Fibroblast of skin of abdomen (primary cell): Measurements from ENCODE around the gene SH2D2A.
A peak's percentile ranks its signal among the peaks of the same experiment; 100 is the strongest.

ENCODE experiments used
- DNase-seq: peaks from one replicate; pipeline ENCODE4 v3.0.0-alpha.2; 2013

SH2D2A gene

GRCh38 chr1:156823210-156823790, 6.7 kb upstream of the SH2D2A start:
- no peak for DNase-seq

- no peak for DNase-seq
These were observed 6.0 kb upstream of the SH2D2A start for GRCh38 chr1:156822680-156823079.

- DNase-seq: peak; percentile 70
These were observed 5.2 kb upstream of the SH2D2A start for GRCh38 chr1:156821801-156822200.

GRCh38 chr1:156815961-156816422, 656 bp downstream of the SH2D2A start:
- no peak for DNase-seq

- peak; percentile 47 for DNase-seq
These were observed 1.3 kb downstream of the SH2D2A start for GRCh38 chr1:156815307-156815826.

GRCh38 chr1:156814571-156815260, 1.9 kb downstream of the SH2D2A start:
- no peak for DNase-seq

- peak; percentile 47 for DNase-seq
These were observed 2.7 kb downstream of the SH2D2A start for GRCh38 chr1:156813750-156814570.

- DNase-seq: no peak
These were observed 3.4 kb downstream of the SH2D2A start for GRCh38 chr1:156813298-156813697.

- DNase-seq: no peak
These were observed 4.2 kb downstream of the SH2D2A start for GRCh38 chr1:156812293-156812990.

GRCh38 chr1:156811168-156811567, 5.5 kb downstream of the SH2D2A start:
- DNase-seq: no peak

GRCh38 chr1:156809711-156810366, 6.8 kb downstream of the SH2D2A start:
- no peak for DNase-seq

- no peak for DNase-seq
These were observed 7.4 kb downstream of the SH2D2A start for GRCh38 chr1:156809281-156809680.

GRCh38 chr1:156808186-156809030, 8.2 kb downstream of the SH2D2A start:
- no peak for DNase-seq

- DNase-seq: no peak
These were observed 9.0 kb downstream of the SH2D2A start for GRCh38 chr1:156807627-156808026.

GRCh38 chr1:156806512-156807440, 9.9 kb downstream of the SH2D2A start:
- no peak for DNase-seq

GRCh38 chr1:156805766-156806511, 10.7 kb downstream of the SH2D2A start:
- peak; percentile 93 for DNase-seq

GRCh38 chr1:156804572-156805243, 11.9 kb downstream of the SH2D2A start:
- peak; percentile 49 for DNase-seq

GRCh38 chr1:156804026-156804425, 12.6 kb downstream of the SH2D2A start:
- DNase-seq: no peak
